ENCODE results near the gene GALNT18. TPM values are rescaled to one million over a fixed set of nuclear protein-coding genes. Genes with fewer than 3 reads are reported as not detected.

Gene GALNT18
- polyA plus RNA-seq, 1 donor from 2014 or later, result 7.6 TPM

Small RNA genes within 50 kb of the gene (small RNA-seq; reads per million reads assigned to genes)
- gene MIR4299, result 0 reads per million in 3 experiments

Other genes starting within 250 kb of the GALNT18 start
- 89.6 and 92.6 TPM in 2 replicates for gene USP47, start 220.0 kb upstream of the GALNT18 start, polyA plus RNA-seq

Data from neural cell (in vitro differentiated cells).